Measurements from ENCODE around the gene HS1BP3.

HS1BP3 gene

GRCh38 chr2:20570249-20570648 lies 80.6 kb downstream of the HS1BP3 start:
- no peak for DNase-seq (ENCODE audit: low spot score)

- DNase-seq (ENCODE audit: low spot score), result no peak
These were observed 81.3 kb downstream of the HS1BP3 start for GRCh38 chr2:20569464-20570223.

DNA sequence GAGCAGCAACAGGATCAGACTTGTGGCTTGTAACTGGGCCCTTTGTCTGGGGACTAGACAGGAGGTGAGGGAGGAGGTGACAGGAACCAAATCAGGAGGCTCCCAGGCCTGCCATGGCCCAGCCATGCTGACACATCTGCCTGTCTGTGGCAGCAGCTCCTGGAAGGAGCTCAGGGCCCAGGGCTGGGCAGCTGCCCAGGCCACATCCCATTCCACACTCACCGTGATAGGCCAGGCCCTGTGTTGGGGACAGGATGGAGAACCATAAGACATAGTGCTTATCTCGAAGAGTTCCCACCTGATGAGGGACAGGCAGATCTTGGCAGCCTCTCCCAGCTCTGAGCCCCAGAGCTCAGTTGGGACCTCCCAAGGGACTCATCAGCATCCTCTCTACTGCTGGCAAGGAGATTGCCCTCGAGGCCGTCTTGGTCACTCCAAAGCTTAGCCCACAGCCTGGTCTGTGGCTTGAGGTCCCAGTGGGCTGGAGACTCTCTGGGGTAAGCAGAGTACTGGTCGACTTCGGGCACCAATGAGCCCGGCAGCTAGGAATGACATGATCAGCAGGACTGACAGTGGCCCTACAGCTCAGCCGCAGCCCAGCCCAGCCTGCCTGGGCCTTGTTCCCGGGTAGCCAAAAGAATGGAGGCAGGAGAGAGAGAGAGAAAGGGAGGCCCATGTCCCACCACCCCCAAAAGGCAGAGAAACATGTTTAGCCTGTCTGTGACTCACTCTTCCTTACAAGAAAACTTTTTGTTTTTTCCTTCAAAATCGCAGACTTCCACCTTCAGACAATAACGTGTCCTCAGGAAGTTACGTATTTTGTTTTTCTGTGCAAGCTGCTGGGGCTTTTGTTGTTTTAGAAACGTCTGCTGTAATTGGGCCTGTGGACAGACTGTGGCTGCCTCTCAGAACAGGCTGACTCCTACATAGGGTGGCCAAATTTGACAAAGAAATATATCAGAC lies 82.1 kb downstream of the HS1BP3 start:
- no peak for DNase-seq (ENCODE audit: low spot score)

DNA sequence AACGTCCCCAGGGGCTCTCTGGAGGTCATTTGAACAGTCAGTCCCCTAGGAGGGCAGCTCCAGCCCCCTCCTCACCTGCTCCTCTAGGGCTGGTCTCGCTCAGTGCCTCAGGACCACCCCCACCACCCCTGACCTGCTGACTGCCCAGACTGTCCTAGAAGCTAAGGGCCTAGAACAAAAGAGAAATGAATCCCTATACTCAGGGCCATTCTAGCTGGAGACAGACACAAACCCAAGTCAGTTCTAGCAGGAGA lies 83.0 kb downstream of the HS1BP3 start:
- no peak for DNase-seq (ENCODE audit: low spot score)
